ENCODE measurements around the gene GCH1.

The GCH1 gene

DNA sequence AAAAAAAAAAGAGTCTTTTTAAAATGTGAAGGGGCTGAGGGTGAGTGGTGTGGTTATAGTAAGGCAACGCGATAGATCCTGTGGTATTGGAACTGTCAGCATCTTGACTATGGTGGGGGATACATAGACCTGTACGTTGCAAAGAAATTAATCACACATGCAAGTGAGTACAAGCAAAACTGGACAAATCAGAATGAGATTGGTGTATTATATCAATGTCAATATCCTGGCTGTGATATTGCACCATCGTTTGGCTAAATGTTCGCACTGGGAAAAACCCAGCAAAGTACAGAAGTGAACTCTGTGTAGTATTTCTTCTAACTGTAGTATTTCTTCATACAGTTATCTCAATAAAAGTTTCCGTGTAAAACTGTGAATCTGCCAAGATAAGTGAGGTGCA, 67.9 kb downstream of the GCH1 start:
- TF ChIP-seq POLR2A (IDR thresholded peaks at IDR 0.05; ENCODE audit: low read depth, low read length) (no peak), SPI1 (IDR thresholded peaks at IDR 0.05; ENCODE audit: low read depth, low read length) (no peak), POLR2AphosphoS5 (IDR thresholded peaks at IDR 0.05; ENCODE audit: low read depth, low read length) (no peak), TAF1 (IDR thresholded peaks at IDR 0.05; ENCODE audit: low read depth, low read length) (no peak), POU2F2 (IDR thresholded peaks at IDR 0.05; ENCODE audit: low read depth, low read length) (no peak), PAX5 (IDR thresholded peaks at IDR 0.05; ENCODE audit: insufficient read depth, low read length, severe bottlenecking) (no peak)
- DNase-seq (ENCODE audit: insufficient read length, low spot score) (no peak), FAIRE-seq (no peak)

DNA sequence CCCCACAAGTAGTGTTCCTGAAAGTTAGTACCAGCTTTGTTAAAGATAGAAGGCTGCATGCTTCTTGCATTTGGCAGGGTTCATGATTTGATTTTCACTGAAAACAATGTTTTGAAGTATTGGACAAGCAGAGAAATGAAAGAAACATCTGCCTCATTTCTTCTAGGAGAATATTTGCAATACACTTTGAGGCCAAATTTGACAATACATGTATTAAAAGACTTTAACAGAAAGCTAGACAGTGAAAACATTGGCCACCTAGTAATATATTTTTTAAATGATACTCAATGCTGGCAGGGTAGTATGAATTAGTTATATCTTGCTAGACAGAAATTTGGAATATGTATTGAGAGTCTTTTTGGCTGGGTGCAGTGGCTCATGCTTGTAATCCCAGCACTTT, 68.5 kb downstream of the GCH1 start:
- TF ChIP-seq POU2F2 (IDR thresholded peaks at IDR 0.05; ENCODE audit: low read depth, low read length): no peak
- TF ChIP-seq POLR2A (IDR thresholded peaks at IDR 0.05; ENCODE audit: low read depth, low read length): no peak
- TF ChIP-seq POLR2AphosphoS5 (IDR thresholded peaks at IDR 0.05; ENCODE audit: low read depth, low read length): no peak
- no peak for TF ChIP-seq PAX5 (IDR thresholded peaks at IDR 0.05; ENCODE audit: insufficient read depth, low read length, severe bottlenecking)
- no peak for TF ChIP-seq TAF1 (IDR thresholded peaks at IDR 0.05; ENCODE audit: low read depth, low read length)
- TF ChIP-seq SPI1 (IDR thresholded peaks at IDR 0.05; ENCODE audit: low read depth, low read length): no peak
- FAIRE-seq (no peak), DNase-seq (ENCODE audit: insufficient read length, low spot score) (no peak)

DNA sequence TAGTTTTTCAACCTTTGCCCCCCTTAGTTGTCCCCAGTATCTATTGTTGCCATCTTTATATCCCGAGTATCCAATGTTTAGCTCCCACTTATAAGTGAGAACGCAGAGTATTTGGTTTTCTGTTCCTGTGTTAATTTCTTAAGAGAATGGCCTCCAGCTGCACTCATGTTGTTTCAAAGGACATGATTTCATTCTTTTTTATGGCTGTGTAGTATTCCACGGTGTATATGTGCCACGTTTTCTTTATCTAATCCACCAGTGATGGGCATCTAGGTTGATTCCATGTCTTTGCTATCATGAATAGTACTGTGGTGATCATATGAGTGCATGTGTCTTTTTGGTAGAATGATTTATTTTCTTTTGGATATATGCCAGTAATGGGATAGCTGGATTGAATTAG, 72.0 kb downstream of the GCH1 start:
- FAIRE-seq: no peak
- no peak for TF ChIP-seq POLR2AphosphoS5 (IDR thresholded peaks at IDR 0.05; ENCODE audit: low read depth, low read length)
- TF ChIP-seq POU2F2 (IDR thresholded peaks at IDR 0.05; ENCODE audit: low read depth, low read length): no peak
- no peak for TF ChIP-seq SPI1 (IDR thresholded peaks at IDR 0.05; ENCODE audit: low read depth, low read length)
- no peak for TF ChIP-seq TAF1 (IDR thresholded peaks at IDR 0.05; ENCODE audit: low read depth, low read length)
- no peak for TF ChIP-seq PAX5 (IDR thresholded peaks at IDR 0.05; ENCODE audit: insufficient read depth, low read length, severe bottlenecking)
- DNase-seq (ENCODE audit: insufficient read length, low spot score): no peak

DNA sequence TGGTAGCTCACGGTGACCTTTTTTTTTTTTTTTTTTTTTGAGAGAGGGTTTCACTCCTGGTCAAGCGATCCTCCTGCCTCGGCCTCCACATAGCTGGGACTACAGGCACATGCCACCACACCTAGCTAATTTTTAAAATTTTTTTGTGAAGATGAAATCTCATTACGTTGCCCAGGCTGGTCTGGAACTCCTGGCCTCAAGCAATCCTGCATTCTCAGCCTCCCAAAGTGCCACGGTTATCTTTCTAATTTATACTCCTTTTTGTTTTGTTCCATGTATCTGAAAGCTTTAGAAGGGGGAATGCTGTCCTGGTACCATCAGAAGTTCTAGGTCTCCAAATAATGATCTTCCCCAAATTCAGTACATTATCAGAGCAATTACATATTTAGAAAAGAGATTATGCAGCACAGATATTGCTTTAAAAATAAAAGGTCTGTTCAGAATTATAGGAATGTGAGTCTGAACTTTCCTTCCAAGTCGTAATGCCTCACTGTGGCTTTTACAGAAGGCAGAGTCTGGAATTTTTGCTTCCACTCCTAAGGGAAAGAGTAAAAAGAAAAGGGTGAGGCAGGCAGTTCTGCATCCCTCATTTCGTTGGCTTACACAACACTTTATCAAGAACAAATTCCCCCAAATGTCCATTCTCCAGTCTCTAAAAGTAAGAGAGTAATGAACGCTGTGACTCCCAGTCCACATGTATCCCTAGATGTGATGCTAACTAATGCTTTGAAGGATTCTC, 73.0 kb downstream of the GCH1 start:
- no peak for TF ChIP-seq POLR2AphosphoS5 (IDR thresholded peaks at IDR 0.05; ENCODE audit: low read depth, low read length)
- TF ChIP-seq POLR2A (IDR thresholded peaks at IDR 0.05; ENCODE audit: low read depth, low read length): no peak
- no peak for TF ChIP-seq SPI1 (IDR thresholded peaks at IDR 0.05; ENCODE audit: low read depth, low read length)
- no peak for TF ChIP-seq POU2F2 (IDR thresholded peaks at IDR 0.05; ENCODE audit: low read depth, low read length)
- TF ChIP-seq TAF1 (IDR thresholded peaks at IDR 0.05; ENCODE audit: low read depth, low read length): no peak
- TF ChIP-seq PAX5 (IDR thresholded peaks at IDR 0.05; ENCODE audit: insufficient read depth, low read length, severe bottlenecking): no peak
- FAIRE-seq (no peak), DNase-seq (ENCODE audit: insufficient read length, low spot score) (no peak)

DNA sequence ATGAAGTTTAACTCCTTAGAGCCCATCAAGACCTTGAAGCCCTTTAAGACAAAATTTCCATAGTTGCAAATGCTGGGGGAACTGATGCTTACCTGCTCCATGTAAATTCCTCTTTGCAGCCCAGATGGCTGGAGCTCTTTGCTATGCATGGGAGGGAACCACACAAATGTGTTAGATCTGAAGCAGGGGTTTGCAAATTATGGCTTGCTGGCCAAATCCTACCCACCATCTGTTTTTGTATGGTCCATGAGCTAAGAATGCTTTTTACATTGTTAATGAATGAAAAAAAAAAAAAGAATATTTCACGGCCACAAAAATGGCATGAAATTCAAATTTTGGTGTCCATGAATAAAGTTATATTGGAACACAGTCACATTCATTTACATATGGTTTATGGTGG, 74.6 kb downstream of the GCH1 start:
- TF ChIP-seq POU2F2 (IDR thresholded peaks at IDR 0.05; ENCODE audit: low read depth, low read length) (no peak), POLR2AphosphoS5 (IDR thresholded peaks at IDR 0.05; ENCODE audit: low read depth, low read length) (no peak), POLR2A (IDR thresholded peaks at IDR 0.05; ENCODE audit: low read depth, low read length) (no peak), TAF1 (IDR thresholded peaks at IDR 0.05; ENCODE audit: low read depth, low read length) (no peak), PAX5 (IDR thresholded peaks at IDR 0.05; ENCODE audit: insufficient read depth, low read length, severe bottlenecking) (no peak), SPI1 (IDR thresholded peaks at IDR 0.05; ENCODE audit: low read depth, low read length) (no peak)
- no peak for FAIRE-seq
- no peak for DNase-seq (ENCODE audit: insufficient read length, low spot score)

DNA sequence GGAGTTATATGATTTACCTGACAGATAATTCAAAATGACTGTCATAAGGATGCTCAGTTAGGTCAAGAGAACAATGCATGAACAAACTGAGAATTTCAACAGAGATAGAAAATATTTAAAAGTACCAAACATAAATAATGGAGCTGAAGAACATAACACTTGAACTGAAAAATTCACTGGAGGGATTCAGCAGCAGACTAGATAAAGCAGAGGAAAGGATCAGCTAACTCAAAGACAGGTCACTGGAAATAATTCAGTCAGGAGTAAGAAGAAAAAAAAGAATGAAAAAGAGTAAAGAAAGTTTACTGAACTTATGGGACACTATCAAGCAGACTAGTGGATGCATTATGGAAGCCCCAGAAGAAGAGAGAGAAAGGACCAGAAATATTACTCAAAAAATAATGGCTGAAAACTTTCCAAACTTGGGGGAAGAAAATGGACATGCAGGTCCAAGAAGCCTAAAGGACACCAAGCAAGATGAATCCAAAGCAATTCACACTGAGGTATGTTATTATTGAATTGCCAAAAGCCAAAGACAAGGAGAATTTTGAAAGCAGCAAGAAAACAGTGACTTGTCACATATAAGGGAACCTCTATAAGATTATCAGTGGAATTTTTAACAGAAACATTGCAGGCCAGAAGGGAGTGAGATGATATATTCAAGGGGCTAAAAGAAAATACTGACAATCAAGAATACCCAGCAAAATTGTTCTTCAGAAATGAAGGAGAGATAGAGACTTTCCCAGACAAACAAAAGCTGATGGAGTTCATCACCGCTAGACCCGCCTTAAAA, 78.7 kb downstream of the GCH1 start:
- TF ChIP-seq TAF1 (IDR thresholded peaks at IDR 0.05; ENCODE audit: low read depth, low read length) (no peak), PAX5 (IDR thresholded peaks at IDR 0.05; ENCODE audit: insufficient read depth, low read length, severe bottlenecking) (no peak), POLR2A (IDR thresholded peaks at IDR 0.05; ENCODE audit: low read depth, low read length) (no peak), SPI1 (IDR thresholded peaks at IDR 0.05; ENCODE audit: low read depth, low read length) (no peak), POU2F2 (IDR thresholded peaks at IDR 0.05; ENCODE audit: low read depth, low read length) (no peak), POLR2AphosphoS5 (IDR thresholded peaks at IDR 0.05; ENCODE audit: low read depth, low read length) (no peak)
- DNase-seq (ENCODE audit: insufficient read length, low spot score): no peak
- FAIRE-seq: no peak

DNA sequence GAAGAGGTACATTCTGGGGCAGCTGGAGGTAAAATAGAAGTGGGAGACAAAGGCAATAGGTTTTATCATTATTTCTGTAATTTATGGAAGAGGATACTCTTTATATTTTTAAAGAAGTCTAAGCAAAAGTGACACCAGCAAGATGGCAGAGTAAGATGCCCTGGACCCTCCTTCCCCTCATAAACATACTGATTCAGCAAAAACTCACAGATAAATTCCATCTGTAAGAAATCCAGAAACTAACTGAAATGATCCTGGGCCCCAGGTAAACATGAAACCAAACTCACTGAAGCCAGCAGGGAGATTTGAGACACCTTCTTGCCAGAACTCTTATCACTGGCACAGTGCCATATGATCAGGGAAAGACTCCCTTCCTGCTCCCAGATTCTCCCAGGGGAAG, 79.9 kb downstream of the GCH1 start:
- TF ChIP-seq TAF1 (IDR thresholded peaks at IDR 0.05; ENCODE audit: low read depth, low read length): no peak
- TF ChIP-seq PAX5 (IDR thresholded peaks at IDR 0.05; ENCODE audit: insufficient read depth, low read length, severe bottlenecking): no peak
- TF ChIP-seq SPI1 (IDR thresholded peaks at IDR 0.05; ENCODE audit: low read depth, low read length): no peak
- no peak for TF ChIP-seq POLR2A (IDR thresholded peaks at IDR 0.05; ENCODE audit: low read depth, low read length)
- no peak for TF ChIP-seq POLR2AphosphoS5 (IDR thresholded peaks at IDR 0.05; ENCODE audit: low read depth, low read length)
- TF ChIP-seq POU2F2 (IDR thresholded peaks at IDR 0.05; ENCODE audit: low read depth, low read length): no peak
- DNase-seq (ENCODE audit: insufficient read length, low spot score): no peak
- no peak for FAIRE-seq

DNA sequence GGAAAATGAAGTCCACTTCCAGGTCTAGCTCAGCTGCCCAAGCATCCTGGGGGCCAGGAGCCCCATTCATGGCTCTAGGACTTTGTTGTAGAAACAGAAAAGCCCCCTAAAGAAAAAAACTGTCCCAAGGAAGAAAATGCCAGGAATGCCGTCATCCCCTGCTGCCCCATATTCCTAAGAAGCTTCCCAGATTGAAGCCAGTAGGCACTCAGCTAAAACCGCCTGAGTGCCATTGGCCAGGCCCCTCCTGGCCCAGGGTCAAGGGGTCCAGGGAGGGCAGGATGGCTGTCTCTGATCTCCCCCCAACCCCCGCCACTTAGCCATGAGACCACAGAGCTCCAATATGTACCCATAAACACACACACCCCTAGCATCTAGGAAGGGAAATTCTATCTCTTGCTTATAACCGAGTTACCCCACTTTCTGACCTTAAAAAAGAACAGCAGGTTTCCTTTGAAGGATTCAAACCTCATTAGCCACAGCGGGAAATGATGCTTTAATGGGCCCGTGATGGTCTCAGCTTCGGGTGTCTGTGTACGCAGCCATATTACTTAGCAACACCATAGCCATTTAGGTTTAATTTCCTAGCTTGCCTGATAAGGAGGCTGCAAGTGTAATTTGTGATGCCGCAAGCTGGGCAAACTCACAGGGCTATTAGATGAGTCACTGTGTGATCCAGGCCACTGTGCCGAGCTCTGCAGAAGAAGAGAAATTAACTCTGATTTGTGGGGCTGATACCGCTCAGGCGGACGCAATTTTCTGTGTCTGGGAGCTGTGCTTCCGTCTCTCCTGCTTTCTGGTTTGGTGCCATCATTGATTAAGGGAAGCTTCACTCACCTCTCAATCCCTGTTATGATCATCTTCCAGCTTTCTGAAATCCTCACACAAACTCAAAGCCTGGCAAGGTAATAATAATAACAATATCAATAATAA, 84.2 kb downstream of the GCH1 start:
- DNase-seq (ENCODE audit: insufficient read length, low spot score) (no peak), FAIRE-seq (no peak)
- TF ChIP-seq SPI1 (IDR thresholded peaks at IDR 0.05; ENCODE audit: low read depth, low read length) (no peak), POLR2A (IDR thresholded peaks at IDR 0.05; ENCODE audit: low read depth, low read length) (no peak), POLR2AphosphoS5 (IDR thresholded peaks at IDR 0.05; ENCODE audit: low read depth, low read length) (no peak), POU2F2 (IDR thresholded peaks at IDR 0.05; ENCODE audit: low read depth, low read length) (no peak), TAF1 (IDR thresholded peaks at IDR 0.05; ENCODE audit: low read depth, low read length) (no peak), PAX5 (IDR thresholded peaks at IDR 0.05; ENCODE audit: insufficient read depth, low read length, severe bottlenecking) (no peak)

Data from GM12891 (cell line).